HG02970 (cell line): Measurements from ENCODE around the gene CCM2.
"Not testable (repeated sequence)": the region's sequence is repeated elsewhere in the genome, so short reads cannot be mapped to it uniquely, and the experiment has no call there.

Experiments used
- ATAC-seq: cut with Tn5 transposase; IDR thresholded peaks from one replicate; pipeline ENCODE4 v1.9.1; 2021; ENCODE audit warnings: mild to moderate bottlenecking, moderate library complexity, moderate number of reproducible peaks; ENCODE audit not compliant: unreplicated experiment, low FRiP score

CCM2 gene

DNA sequence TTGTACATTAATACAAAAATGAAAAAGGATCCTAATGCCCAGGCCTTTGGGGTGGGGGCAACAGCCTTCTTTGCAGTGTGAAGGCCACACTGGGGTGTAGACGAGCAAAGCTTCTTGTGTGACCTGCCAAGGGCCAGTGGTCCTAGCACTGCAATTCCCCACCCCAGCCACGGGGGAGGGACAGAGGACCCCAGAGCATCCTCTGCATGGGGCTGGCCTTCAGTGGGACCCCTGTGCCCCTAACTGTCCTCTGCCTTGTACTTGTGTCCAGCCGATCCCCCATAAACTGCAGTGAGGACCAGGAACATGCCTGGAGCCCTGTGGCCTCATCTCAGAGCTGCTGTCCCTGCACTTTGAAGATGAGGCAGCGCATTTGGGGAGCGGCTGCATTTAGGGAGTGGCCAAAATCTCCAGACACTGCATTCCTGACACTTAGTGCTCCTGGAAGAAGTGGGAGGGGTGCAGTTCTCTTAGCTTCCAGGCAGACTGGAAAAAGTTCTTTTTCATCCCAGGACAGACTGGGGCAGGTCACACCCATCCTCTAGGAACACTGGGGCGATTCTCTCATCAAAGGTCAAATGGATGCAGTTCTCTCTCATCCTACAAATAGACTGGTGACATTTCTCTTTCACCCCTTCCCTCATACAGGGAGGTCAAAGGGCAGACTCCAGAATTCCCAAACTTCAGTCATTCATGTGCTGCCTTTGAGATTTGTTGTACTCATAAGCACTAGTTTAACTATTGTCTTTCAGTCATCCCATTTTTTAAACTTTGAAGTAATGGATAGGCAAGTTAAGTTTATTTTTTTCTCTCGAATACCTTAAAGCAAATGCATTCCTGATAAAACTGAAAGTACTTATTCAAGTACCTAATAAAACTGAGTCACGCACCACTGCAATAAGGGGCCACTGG, 20.3 kb upstream of the CCM2 start:
- no peak for ATAC-seq

DNA sequence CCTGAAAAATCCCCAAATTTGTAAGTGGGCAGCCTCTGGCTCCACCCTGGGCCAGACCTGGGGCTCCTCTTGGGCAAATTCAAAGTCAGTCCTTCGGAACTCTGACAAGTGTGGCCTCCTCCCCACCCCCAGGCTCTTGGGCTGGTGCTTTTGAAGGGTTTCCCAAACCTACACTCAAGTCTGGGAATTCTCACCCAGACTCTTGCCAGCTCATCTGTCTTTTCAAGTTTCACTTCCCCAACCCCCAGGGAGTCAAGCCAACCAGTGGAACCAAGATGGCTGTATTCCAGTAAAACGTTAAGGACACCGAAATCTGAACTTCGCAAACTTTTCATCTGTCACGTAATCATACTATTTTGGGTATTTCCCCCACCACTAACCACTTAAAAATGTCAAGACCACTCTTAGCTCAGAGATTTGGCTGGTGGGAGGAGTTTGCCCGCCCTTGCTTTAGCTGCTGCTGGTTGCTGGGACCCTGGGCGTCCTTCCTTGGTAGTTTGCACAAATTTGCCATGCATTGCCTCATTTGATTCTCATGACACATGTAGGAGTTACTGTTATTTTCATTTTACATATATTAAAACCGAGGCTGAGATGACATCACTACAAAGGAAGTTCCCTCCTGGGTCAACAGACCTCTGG, 19.5 kb upstream of the CCM2 start:
- peak; percentile 44 for ATAC-seq

GRCh38 chr7:44981035-44981706, 18.8 kb upstream of the CCM2 start:
- peak; percentile 6 for ATAC-seq

GRCh38 chr7:44982535-44982923, 17.5 kb upstream of the CCM2 start:
- ATAC-seq = no peak

- no peak for ATAC-seq
These were observed 17.0 kb upstream of the CCM2 start for GRCh38 chr7:44982970-44983369.

- no peak for ATAC-seq
These were observed 16.1 kb upstream of the CCM2 start for GRCh38 chr7:44983742-44984477.

GRCh38 chr7:44984478-44984758, 15.6 kb upstream of the CCM2 start:
- ATAC-seq = no peak

GRCh38 chr7:44985033-44985695, 14.8 kb upstream of the CCM2 start:
- ATAC-seq = no peak

- no peak for ATAC-seq
These were observed 14.1 kb upstream of the CCM2 start for GRCh38 chr7:44985900-44986217.

- peak; percentile 88 for ATAC-seq
These were observed 13.6 kb upstream of the CCM2 start for GRCh38 chr7:44986218-44987053.

- ATAC-seq = no peak
These were observed 12.5 kb upstream of the CCM2 start for GRCh38 chr7:44987457-44987856.

GRCh38 chr7:44987996-44988395, 12.0 kb upstream of the CCM2 start:
- no peak for ATAC-seq

DNA sequence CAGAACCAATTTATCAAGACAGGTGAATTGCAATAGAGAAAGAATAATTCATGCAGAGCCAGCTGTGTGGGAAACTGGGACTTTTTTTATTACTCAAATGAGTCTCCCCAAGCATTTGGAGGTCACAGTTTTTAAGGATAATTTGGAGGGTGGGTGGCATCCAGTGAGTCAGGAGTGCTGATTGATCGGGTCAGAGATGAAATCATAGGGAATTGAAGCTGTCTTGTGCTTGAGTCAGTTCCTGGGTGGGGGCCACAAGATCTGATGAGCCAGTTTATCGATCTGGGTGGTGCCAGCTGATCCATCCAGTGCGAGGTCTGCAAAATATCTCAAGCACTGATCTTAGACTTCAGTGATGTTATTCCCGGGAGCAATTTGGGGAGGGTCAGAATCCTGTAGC, 11.3 kb upstream of the CCM2 start:
- ATAC-seq = no peak

DNA sequence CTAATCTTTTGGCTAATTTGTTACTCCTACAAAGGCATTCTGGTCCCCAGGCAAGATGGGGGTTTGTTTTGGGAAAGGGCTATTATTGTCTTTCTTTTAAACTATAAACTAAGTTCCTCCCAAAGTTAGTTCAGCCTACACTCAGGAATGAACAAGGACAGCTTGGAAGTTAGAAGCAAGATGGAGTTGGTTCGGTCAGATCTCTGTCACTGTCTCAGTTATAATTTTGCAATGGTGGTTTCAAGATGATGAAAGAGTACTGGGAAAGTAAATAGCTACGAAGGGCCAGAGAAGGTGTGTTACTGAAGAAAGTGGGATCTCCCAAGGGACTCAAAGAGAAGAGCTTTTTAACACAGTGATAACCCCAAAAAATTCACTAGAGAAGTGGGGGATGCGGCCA, 10.9 kb upstream of the CCM2 start:
- ATAC-seq = no peak

DNA sequence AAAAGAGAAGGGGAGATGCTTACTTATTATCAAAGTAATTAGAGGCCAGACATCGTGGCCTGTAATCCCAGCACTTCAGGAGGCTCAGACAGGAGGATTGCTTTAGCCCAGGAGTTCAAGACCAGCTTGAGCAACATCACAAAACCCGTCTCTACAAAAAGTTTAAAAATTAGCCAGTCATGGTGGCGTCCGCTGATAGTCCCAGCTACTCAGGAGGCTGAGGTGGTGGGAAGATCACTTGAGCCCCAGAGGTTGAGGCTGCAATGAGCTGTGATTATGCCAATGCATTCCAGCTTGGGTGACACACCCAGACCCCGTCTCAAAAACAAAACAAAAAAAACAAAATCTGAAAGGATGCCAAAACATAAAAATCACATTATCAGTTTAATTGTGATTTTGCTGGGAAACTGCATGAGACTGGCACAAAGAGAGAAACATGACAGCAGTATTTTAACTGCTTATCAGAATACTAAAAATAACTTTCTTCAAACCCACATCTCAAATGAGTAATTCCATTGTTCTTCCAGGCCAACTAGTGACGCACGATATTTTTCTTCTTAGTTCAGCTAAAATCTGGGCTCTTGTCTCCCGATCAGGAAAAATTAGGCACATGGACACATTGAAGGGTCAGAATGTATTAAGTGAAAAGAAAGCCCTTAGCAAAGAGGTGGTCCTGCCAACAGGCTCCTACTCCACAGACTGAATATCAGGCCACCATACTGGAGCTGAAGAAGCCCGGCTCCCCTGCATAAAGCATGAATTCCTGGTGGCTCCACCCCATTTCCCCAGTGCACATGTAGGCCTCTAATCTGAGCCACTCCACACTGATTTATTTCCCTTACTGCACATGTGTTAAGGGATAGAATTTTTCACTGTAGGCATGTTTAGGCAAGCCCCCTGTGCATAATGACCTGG, 9.6 kb upstream of the CCM2 start:
- no peak for ATAC-seq

- ATAC-seq = not testable (repeated sequence)
These were observed 7.8 kb upstream of the CCM2 start for GRCh38 chr7:44992004-44992795.

- no peak for ATAC-seq
These were observed 5.0 kb upstream of the CCM2 start for GRCh38 chr7:44994877-44995554.
